Esophagus (tissue), 2 donors: Measurements from ENCODE around the gene BCLAF1. TPM values are rescaled to one million over a fixed set of nuclear protein-coding genes. Genes with fewer than 3 reads are reported as not detected.

Source experiments
- H3K27ac ChIP-seq, 2 donors: one replicate each; pipeline ENCODE4 v1.5.1; 2013; ENCODE audit warnings: low read depth in 2 of 2, mild to moderate bottlenecking in 2 of 2, inconsistent platforms in 1 of 2, low read length in 1 of 2, moderate library complexity in 1 of 2
- H3K27me3 ChIP-seq, 2 donors: one replicate each; pipeline ENCODE4 v1.6.1; 2013; ENCODE audit warnings: low read length in 2 of 2, control low read depth in 1 of 2, mild to moderate bottlenecking in 1 of 2; ENCODE audit not compliant: insufficient read depth in 2 of 2, control insufficient read depth in 1 of 2
- H3K36me3 ChIP-seq, 2 donors: one replicate each; pipeline ENCODE4 v1.6.1; 2013; ENCODE audit warnings: low read length in 1 of 2; ENCODE audit not compliant: control insufficient read depth in 2 of 2, insufficient read depth in 2 of 2
- H3K4me1 ChIP-seq, 2 donors: one replicate each; pipeline ENCODE4 v1.6.1; 2013; ENCODE audit warnings: low read length in 1 of 2; ENCODE audit not compliant: control insufficient read depth in 2 of 2, insufficient read depth in 2 of 2
- H3K4me3 ChIP-seq, 2 donors: one replicate each; pipeline ENCODE4 v1.5.1; 2013; ENCODE audit warnings: low read length in 2 of 2, mild to moderate bottlenecking in 2 of 2, low read depth in 1 of 2, moderate library complexity in 1 of 2
- H3K9me3 ChIP-seq, 2 donors: one replicate each; pipeline ENCODE4 v1.6.1; 2013; ENCODE audit warnings: mild to moderate bottlenecking in 2 of 2, low read depth in 1 of 2, low read length in 1 of 2, moderate library complexity in 1 of 2; ENCODE audit not compliant: control insufficient read depth in 2 of 2, insufficient read depth in 1 of 2
- WGBS, 2 donors: extraction: QIAGEN DNeasy Blood & Tissue Kit; methylation state at CpG; one replicate each; pipeline ENCODE4 v1.1.7; 2013; 5-methylcytosine and 5-hydroxymethylcytosine counted together
- polyA plus RNA-seq, 2 donors: library from polyadenylated mRNA; stranded (reverse); fragments of 200-250 nt; gene quantifications; one replicate each; pipeline ENCODE4 v1.2.3, GENCODE V29; 2013
- donor health status: healthy with polysubstance abuse.
- donor health status: Bipolar disorder and iron deficiency.

BCLAF1 gene
- polyA plus RNA-seq, 2 donors: 20.3 to 22.4 TPM

GRCh38 chr6:136213012-136213539 lies 76.6 kb downstream of the BCLAF1 start:
- Histone ChIP-seq H3K36me3 (no peaks in the 10 kb centered on the region), H3K27me3 (no peaks in the 10 kb centered on the region), H3K4me1 (no peaks in the 10 kb centered on the region), H3K27ac (no peak overlapping the region), H3K4me3 (no peak overlapping the region), H3K9me3 (no peaks in the 10 kb centered on the region)
- WGBS, 2 donors: 70 to 76% methylated on average over 5 of the region's 5 CpGs

GRCh38 chr6:136212608-136213007 lies 77.0 kb downstream of the BCLAF1 start:
- WGBS, 2 donors: 92 to 96% methylated on average over 2 of the region's 2 CpGs
- H3K27me3 ChIP-seq: no peaks in the 10 kb centered on the region
- no peak overlapping the region for H3K27ac ChIP-seq
- H3K4me1 ChIP-seq: no peaks in the 10 kb centered on the region
- no peak overlapping the region for H3K4me3 ChIP-seq
- H3K36me3 ChIP-seq: no peaks in the 10 kb centered on the region
- no peaks in the 10 kb centered on the region for H3K9me3 ChIP-seq

DNA sequence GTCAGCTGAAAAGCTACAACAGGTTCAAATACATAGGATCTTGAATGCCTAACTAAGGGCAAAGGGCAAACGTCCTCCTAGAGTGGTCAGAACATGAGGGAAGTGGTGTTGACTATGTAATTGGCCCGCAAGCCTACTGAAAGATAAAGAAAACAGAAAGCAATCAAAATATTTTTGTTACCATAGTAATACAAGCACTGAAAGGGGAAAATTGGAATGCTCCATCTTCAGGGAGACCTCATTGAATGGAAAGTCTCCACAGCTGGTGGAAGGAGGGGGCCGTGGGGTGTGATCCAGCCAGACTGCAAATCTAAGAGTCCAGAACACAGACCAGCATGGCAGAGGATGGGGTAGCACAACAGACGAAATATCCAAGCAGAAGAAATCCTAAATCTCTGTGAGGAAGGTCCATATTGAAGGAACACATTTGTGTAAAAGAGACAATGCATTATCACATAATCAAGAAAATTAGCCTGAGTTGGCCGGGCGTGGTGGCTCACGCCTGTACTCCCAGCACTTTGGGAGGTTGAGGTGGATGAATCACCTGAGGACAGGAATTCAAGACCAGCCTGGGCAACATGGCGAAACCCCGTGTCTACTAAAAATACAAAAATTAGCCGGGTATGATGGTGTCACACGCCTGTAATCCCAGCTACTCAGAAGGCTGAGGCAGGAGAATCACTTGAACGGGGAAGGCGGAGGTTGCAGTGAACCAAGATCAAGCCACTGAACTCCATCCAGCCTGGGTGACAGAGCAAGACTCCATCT lies 79.1 kb downstream of the BCLAF1 start:
- H3K4me1 ChIP-seq: no peaks in the 10 kb centered on the region
- no peaks in the 10 kb centered on the region for H3K27me3 ChIP-seq
- H3K9me3 ChIP-seq: no peaks in the 10 kb centered on the region
- no peaks in the 10 kb centered on the region for H3K36me3 ChIP-seq
- H3K4me3 ChIP-seq: no peak overlapping the region
- no peak overlapping the region for H3K27ac ChIP-seq
- WGBS, 2 donors: 83 to 87% methylated on average over 13 of the region's 13 CpGs

DNA sequence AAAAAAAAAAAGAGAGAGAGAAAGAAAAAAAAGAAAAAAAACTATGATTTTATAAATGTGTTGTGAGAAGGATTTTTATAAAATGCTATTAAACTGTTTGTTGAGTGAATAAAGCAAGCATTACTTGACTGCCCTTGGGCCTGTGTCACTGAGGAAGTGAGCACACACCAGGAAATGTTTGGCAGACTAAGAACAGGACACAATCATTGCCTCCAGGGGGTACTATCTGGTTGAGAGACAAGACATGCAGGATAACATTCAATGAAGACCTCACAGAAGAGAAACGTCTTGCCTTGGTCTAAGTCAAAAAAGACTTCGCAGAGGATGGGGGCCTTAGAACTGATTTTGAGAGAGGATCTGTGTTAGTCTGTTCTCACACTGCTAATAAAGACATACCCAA lies 80.2 kb downstream of the BCLAF1 start:
- 89 to 94% methylated on average over 2 of the region's 2 CpGs for WGBS, 2 donors
- Histone ChIP-seq H3K9me3 (no peaks in the 10 kb centered on the region), H3K36me3 (no peaks in the 10 kb centered on the region), H3K27me3 (no peaks in the 10 kb centered on the region), H3K4me3 (no peak overlapping the region), H3K4me1 (no peaks in the 10 kb centered on the region), H3K27ac (no peak overlapping the region)

DNA sequence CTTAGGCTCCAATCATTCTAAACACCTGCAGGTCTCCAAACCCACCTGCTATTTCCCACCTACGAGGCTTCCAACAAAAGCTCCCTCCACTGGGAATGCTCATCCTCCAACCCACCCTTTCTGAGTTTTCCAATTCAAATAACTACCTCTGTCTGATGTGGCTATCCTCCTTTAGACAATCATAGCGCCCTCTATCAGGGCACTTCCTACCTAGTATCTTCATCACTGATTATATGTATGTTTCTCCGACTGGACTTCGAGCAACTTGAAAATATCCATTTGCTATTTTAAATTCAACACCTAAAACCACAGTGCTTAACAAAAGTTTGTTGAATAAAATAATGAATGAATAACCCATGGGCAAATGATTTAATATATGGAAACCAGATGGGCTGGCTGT lies 80.9 kb downstream of the BCLAF1 start:
- WGBS, 2 donors: 92 to 94% methylated on average over 4 of the region's 4 CpGs
- no peaks in the 10 kb centered on the region for H3K36me3 ChIP-seq

More for the DNA sequence above, 80.9 kb downstream of the BCLAF1 start:
- H3K9me3 ChIP-seq: no peaks in the 10 kb centered on the region
- H3K27me3 ChIP-seq: no peaks in the 10 kb centered on the region
- no peak overlapping the region for H3K27ac ChIP-seq
- H3K4me3 ChIP-seq: no peak overlapping the region
- no peaks in the 10 kb centered on the region for H3K4me1 ChIP-seq

Other genes starting within 250 kb of the BCLAF1 start
- gene MTFR2, start 39.5 kb downstream of the BCLAF1 start, polyA plus RNA-seq: 1 to 10 TPM; 1.7 to 3.2 TPM